ENCODE measurements around the gene ASRGL1.
"Not testable (repeated sequence)": the region's sequence is repeated elsewhere in the genome, so short reads cannot be mapped to it uniquely, and the experiment has no call there.

Gene ASRGL1

DNA sequence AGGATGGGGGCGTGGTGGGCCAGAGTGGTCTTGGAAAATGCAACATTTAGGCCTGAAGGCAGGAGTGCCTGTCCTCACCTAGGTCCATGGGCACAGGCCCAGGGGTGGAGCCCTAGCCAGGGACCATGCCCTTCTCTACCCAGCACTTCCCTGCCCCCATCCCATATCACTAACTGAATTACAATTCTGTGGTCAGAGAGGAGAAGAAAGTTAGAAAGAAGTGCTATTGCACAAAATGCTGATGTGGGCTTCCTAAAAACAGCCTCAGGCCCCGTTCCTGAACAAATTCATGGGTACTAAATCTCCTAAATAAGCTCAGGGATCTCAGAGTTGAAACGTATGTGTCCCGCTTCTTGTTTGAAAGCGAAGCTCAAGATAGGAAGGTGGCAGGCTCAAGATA is 3.5 kb upstream of the ASRGL1 start:
- TF ChIP-seq, protein P1, sequence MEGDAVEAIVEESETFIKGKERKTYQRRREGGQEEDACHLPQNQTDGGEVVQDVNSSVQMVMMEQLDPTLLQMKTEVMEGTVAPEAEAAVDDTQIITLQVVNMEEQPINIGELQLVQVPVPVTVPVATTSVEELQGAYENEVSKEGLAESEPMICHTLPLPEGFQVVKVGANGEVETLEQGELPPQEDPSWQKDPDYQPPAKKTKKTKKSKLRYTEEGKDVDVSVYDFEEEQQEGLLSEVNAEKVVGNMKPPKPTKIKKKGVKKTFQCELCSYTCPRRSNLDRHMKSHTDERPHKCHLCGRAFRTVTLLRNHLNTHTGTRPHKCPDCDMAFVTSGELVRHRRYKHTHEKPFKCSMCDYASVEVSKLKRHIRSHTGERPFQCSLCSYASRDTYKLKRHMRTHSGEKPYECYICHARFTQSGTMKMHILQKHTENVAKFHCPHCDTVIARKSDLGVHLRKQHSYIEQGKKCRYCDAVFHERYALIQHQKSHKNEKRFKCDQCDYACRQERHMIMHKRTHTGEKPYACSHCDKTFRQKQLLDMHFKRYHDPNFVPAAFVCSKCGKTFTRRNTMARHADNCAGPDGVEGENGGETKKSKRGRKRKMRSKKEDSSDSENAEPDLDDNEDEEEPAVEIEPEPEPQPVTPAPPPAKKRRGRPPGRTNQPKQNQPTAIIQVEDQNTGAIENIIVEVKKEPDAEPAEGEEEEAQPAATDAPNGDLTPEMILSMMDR (IDR thresholded peaks at IDR 0.05; ENCODE audit: insufficient read depth, low read length, poor library complexity, severe bottlenecking): no peak
- H3K36me3 ChIP-seq (ENCODE audit: control insufficient read depth, insufficient read depth, low read length): no peaks in the 10 kb centered on the region

DNA sequence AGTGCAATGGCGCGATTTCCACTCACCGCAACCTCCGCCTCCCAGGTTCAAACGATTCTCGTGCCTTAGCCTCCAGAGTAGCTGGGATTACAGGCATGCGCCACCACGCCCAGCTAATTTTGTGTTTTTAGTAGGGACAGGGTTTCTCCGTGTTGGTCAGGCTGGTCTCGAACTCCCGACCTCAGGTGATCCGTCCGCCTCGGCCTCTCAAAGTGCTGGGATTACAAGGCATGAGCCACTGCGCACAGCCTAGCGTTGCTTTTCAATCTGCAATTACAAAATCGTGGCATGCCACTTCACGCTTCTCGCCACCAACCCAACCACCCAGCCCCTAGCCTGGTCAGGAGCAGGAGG is 322 bp upstream of the ASRGL1 start:
- not testable (repeated sequence) for H3K36me3 ChIP-seq (ENCODE audit: control insufficient read depth, insufficient read depth, low read length); DNase-seq (ENCODE audit: extremely low read depth, insufficient read length); H3K27me3 ChIP-seq (replicated peaks; ENCODE audit: control insufficient read depth, insufficient read depth, low read length)
- H3K4me3 ChIP-seq (replicated peaks; ENCODE audit: low read depth, low read length): peak overlapping the region; percentile 76

More for the DNA sequence above, 3.5 kb upstream of the ASRGL1 start:
- no peak for DNase-seq (ENCODE audit: extremely low read depth, insufficient read length)
- Histone ChIP-seq H3K4me3 (replicated peaks; ENCODE audit: low read depth, low read length) (no peak overlapping the region), H3K27me3 (replicated peaks; ENCODE audit: control insufficient read depth, insufficient read depth, low read length) (no peaks in the 10 kb centered on the region; the same call in 1 of the 2 replicates)

DNA sequence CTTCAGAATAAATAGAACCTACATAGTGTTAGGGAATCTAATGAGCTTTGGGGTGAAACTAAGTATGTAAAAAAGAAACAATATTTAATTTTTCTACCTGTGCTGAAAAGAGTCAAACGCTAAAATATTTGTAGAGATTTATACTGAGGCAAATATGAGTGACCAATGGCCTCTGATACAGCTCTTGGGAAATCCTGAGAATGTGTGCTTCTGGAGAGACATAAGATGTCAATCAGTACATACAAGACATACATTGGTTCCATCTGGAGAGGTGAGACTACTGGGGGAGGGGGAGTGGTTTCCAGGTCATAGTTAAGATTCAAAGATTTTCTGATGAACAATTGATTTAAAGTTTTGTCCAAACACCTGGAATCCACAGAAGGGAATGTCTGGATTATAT is 970 bp downstream of the ASRGL1 start:
- TF ChIP-seq, protein P1 (IDR thresholded peaks at IDR 0.05; ENCODE audit: insufficient read depth, low read length, poor library complexity, severe bottlenecking): no peak
- no peaks in the 10 kb centered on the region for H3K36me3 ChIP-seq (ENCODE audit: control insufficient read depth, insufficient read depth, low read length)
- H3K4me3 ChIP-seq (replicated peaks; ENCODE audit: low read depth, low read length): peak overlapping the region; percentile 76
- DNase-seq (ENCODE audit: extremely low read depth, insufficient read length): no peak
- no peaks in the 10 kb centered on the region; the same call in 1 of the 2 replicates for H3K27me3 ChIP-seq (replicated peaks; ENCODE audit: control insufficient read depth, insufficient read depth, low read length)

DNA sequence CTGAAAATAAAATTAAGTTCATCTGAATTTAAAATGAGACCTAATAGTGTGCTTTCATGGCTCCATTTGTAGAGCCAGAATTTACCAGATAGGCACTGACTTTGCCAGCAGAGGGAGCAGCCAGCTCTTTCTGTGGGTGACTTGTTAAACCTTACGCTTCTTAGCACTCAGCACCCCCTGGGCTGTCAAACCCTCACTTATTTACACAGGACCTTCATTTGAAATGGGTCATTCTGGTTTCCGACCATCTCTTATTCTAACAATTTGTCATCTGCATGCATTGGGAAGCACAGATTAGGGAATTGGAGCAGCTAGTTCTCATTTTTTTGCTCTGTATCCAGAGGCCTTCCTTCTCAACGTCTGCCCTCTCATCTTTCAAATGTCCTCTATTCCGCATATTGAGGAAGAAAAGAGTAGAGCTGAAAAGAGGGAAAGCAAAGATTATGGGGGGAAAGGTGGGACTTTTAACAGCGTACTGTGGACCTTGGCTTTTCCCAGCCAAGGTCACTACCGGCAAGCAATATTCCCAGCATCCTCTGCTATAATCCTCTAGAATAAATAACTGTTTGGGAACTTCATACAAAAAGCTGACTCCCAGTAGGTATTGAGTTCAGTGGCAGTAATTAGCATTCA is 3.1 kb downstream of the ASRGL1 start:
- Histone ChIP-seq H3K4me3 (replicated peaks; ENCODE audit: low read depth, low read length) (no peak overlapping the region), H3K36me3 (ENCODE audit: control insufficient read depth, insufficient read depth, low read length) (no peaks in the 10 kb centered on the region), H3K27me3 (replicated peaks; ENCODE audit: control insufficient read depth, insufficient read depth, low read length) (no peaks in the 10 kb centered on the region; the same call in 1 of the 2 replicates)
- TF ChIP-seq, protein P1 (IDR thresholded peaks at IDR 0.05; ENCODE audit: insufficient read depth, low read length, poor library complexity, severe bottlenecking): peak; percentile 82
- DNase-seq (ENCODE audit: extremely low read depth, insufficient read length): no peak

DNA sequence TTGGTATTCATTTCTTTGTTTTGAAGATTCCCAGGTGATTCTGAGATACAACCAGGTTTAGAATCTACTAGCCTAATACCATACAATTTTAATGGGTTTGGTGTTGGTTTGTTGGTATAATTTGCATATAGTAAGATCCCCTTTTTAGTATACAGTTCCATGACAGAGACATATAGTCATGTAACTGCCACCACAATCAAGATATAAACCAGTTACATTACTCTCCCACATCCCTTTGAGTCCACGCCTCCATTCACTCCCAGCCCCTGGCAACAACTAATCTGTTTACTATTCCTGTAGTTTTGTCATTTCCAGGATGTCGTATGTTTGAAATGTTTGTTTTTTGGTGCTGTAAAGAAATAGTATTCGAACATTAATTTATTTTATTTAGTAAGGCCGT is 4.3 kb downstream of the ASRGL1 start:
- DNase-seq (ENCODE audit: extremely low read depth, insufficient read length): no peak
- Histone ChIP-seq H3K4me3 (replicated peaks; ENCODE audit: low read depth, low read length) (no peak overlapping the region), H3K27me3 (replicated peaks; ENCODE audit: control insufficient read depth, insufficient read depth, low read length) (no peaks in the 10 kb centered on the region; the same call in 1 of the 2 replicates), H3K36me3 (ENCODE audit: control insufficient read depth, insufficient read depth, low read length) (no peaks in the 10 kb centered on the region)
- TF ChIP-seq, protein P1 (IDR thresholded peaks at IDR 0.05; ENCODE audit: insufficient read depth, low read length, poor library complexity, severe bottlenecking): no peak

DNA sequence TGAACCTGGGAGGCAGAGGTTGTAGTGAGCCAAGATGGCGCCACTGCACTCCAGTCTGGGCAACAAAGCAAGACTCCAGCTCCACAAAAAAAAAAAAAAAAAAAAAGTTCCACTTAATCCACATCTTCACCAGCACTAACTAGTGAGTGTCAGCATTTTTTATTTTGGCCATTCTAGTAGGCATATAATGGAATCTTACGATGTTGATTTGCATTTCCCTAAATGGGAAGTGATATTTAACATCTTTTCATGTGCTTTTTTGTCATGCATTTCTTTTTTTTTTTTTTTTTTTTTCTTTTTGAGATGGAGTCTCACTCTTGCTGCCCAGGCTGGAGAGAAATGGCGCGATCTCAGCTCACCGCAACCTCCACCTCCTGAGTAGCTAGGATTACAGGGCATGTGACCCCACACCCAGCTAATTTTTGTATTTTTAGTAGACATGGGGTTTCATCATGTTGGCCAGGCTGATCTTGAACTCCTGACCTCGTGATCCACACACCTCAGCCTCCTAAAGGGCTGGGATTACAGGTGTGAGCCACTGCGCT is 6.5 kb downstream of the ASRGL1 start:
- not testable (repeated sequence) for H3K27me3 ChIP-seq (replicated peaks; ENCODE audit: control insufficient read depth, insufficient read depth, low read length); H3K36me3 ChIP-seq (ENCODE audit: control insufficient read depth, insufficient read depth, low read length); H3K4me3 ChIP-seq (replicated peaks; ENCODE audit: low read depth, low read length); DNase-seq (ENCODE audit: extremely low read depth, insufficient read length)

DNA sequence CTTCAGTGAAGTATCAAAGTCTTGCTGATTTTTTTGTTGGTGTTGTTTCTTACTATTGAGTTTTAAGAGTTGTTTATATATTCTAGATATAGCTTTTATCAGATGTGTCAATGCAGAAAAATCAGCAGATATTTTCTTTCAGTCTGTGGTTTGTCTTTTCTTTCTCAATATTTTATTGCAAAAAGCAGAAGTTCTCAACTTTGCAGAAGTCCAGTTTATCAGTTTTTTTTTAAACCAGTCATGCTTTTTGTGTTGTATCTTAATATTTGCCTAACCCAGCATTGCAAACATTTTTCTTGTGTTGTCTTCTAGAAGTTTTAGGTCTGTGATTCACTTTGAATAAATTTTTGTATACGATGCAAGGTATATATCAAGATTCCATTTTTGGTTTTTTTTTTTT is 7.0 kb downstream of the ASRGL1 start:
- Histone ChIP-seq H3K36me3 (ENCODE audit: control insufficient read depth, insufficient read depth, low read length) (no peaks in the 10 kb centered on the region), H3K27me3 (replicated peaks; ENCODE audit: control insufficient read depth, insufficient read depth, low read length) (no peaks in the 10 kb centered on the region), H3K4me3 (replicated peaks; ENCODE audit: low read depth, low read length) (no peak overlapping the region)
- TF ChIP-seq, protein P1 (IDR thresholded peaks at IDR 0.05; ENCODE audit: insufficient read depth, low read length, poor library complexity, severe bottlenecking): no peak
- no peak for DNase-seq (ENCODE audit: extremely low read depth, insufficient read length)
